Endothelial cell (in vitro differentiated cells): ENCODE results near the gene BCAR3. TPM values are rescaled to one million over a fixed set of nuclear protein-coding genes. Genes with fewer than 3 reads are reported as not detected.
A peak's percentile ranks its signal among the peaks of the same experiment; 100 is the strongest.

Source experiments
- DNase-seq: peaks from one replicate; pipeline ENCODE4 v3.0.0; 2021; ENCODE audit warnings: low spot score
- H3K27ac Mint-ChIP-seq: one replicate; pipeline ENCODE4 v1.8.0; 2021; ENCODE audit warnings: mixed read lengths, inconsistent platforms; ENCODE audit not compliant: unreplicated experiment
- H3K27me3 Mint-ChIP-seq: one replicate; pipeline ENCODE4 v1.8.0; 2021; ENCODE audit warnings: mild to moderate bottlenecking, moderate library complexity, mixed read lengths, inconsistent platforms; ENCODE audit not compliant: unreplicated experiment
- H3K36me3 Mint-ChIP-seq: one replicate; pipeline ENCODE4 v1.8.0; 2021; ENCODE audit warnings: mild to moderate bottlenecking, low read depth, mixed read lengths, inconsistent platforms; ENCODE audit not compliant: unreplicated experiment
- H3K4me1 Mint-ChIP-seq: one replicate; pipeline ENCODE4 v1.8.0; 2021; ENCODE audit warnings: mild to moderate bottlenecking, mixed read lengths, inconsistent platforms; ENCODE audit not compliant: unreplicated experiment
- H3K4me3 Mint-ChIP-seq: one replicate; pipeline ENCODE4 v1.8.0; 2021; ENCODE audit warnings: mild to moderate bottlenecking, mixed read lengths, inconsistent platforms; ENCODE audit not compliant: unreplicated experiment
- H3K9me3 Mint-ChIP-seq: one replicate; pipeline ENCODE4 v1.8.0; 2021; ENCODE audit warnings: mixed read lengths, inconsistent platforms; ENCODE audit not compliant: unreplicated experiment
- CTCF ChIP-seq: fragments of 200-600 bp; sonication (generic); IDR thresholded peaks from one replicate; pipeline ENCODE4 v1.5.0; 2021; ENCODE audit warnings: antibody characterized with exemption; ENCODE audit not compliant: unreplicated experiment
- total RNA-seq: library from RNA; stranded (reverse); fragmentation: NEBNext Ultra II Directional; extraction: Animal tissue kit (Norgen Biotek cat#: 25700); gene quantifications from one replicate; pipeline ENCODE4 v1.2.1, GENCODE V29; 2021; ENCODE audit not compliant: unreplicated experiment

BCAR3 gene
- total RNA-seq, 1 donor from 2014 or later, result 19.9 TPM

- H3K27ac Mint-ChIP-seq, result peak overlapping the region; percentile 85
- peaks cover 25% of the 10 kb centered on the region for H3K36me3 Mint-ChIP-seq
- H3K27me3 Mint-ChIP-seq, result peaks cover 19% of the 10 kb centered on the region
- H3K4me3 Mint-ChIP-seq, result peak overlapping the region; percentile 16
- no peaks in the 10 kb centered on the region for H3K9me3 Mint-ChIP-seq
- no peak for TF ChIP-seq CTCF
- H3K4me1 Mint-ChIP-seq, result peaks cover 31% of the 10 kb centered on the region
- no peak for DNase-seq
Observed at GRCh38 chr1:93567255-93567918, 114.2 kb downstream of the BCAR3 start.

GRCh38 chr1:93566227-93566626, 115.4 kb downstream of the BCAR3 start:
- H3K27me3 Mint-ChIP-seq, result peaks cover 17% of the 10 kb centered on the region
- H3K36me3 Mint-ChIP-seq, result peaks cover 21% of the 10 kb centered on the region
- peak overlapping the region; percentile 97 for H3K27ac Mint-ChIP-seq
- no peak for DNase-seq
- no peaks in the 10 kb centered on the region for H3K9me3 Mint-ChIP-seq
- no peak for TF ChIP-seq CTCF
- peaks cover 20% of the 10 kb centered on the region for H3K4me1 Mint-ChIP-seq
- peak overlapping the region; percentile 22 for H3K4me3 Mint-ChIP-seq

GRCh38 chr1:93565496-93566206, 116.0 kb downstream of the BCAR3 start:
- Mint-ChIP-seq H3K27ac (peak overlapping the region; percentile 97), H3K36me3 (peaks cover 21% of the 10 kb centered on the region), H3K27me3 (peaks cover 17% of the 10 kb centered on the region), H3K4me3 (no peak overlapping the region), H3K4me1 (peaks cover 21% of the 10 kb centered on the region), H3K9me3 (no peaks in the 10 kb centered on the region)
- no peak for DNase-seq
- no peak for TF ChIP-seq CTCF

GRCh38 chr1:93559695-93560094, 121.9 kb downstream of the BCAR3 start:
- TF ChIP-seq CTCF, result no peak
- peaks cover 5% of the 10 kb centered on the region for H3K36me3 Mint-ChIP-seq
- no peaks in the 10 kb centered on the region for H3K9me3 Mint-ChIP-seq
- peaks cover 8% of the 10 kb centered on the region for H3K27me3 Mint-ChIP-seq
- H3K4me3 Mint-ChIP-seq, result no peak overlapping the region
- peaks cover 25% of the 10 kb centered on the region for H3K4me1 Mint-ChIP-seq
- no peak overlapping the region for H3K27ac Mint-ChIP-seq
- DNase-seq, result no peak

- Mint-ChIP-seq H3K9me3 (no peaks in the 10 kb centered on the region), H3K27me3 (peaks cover 8% of the 10 kb centered on the region), H3K27ac (peak overlapping the region; percentile 67), H3K4me3 (no peak overlapping the region), H3K36me3 (peaks cover 5% of the 10 kb centered on the region), H3K4me1 (peaks cover 31% of the 10 kb centered on the region)
- DNase-seq, result no peak
- no peak for TF ChIP-seq CTCF
Observed at GRCh38 chr1:93559045-93559444, 122.6 kb downstream of the BCAR3 start.
